Muscle of leg (tissue), 11 donors: ENCODE results near the gene DDN. TPM values are rescaled to one million over a fixed set of nuclear protein-coding genes. Genes with fewer than 3 reads are reported as not detected.

ENCODE experiments used
- DNase-seq: peaks from one replicate; pipeline ENCODE4 v3.0.0; 2013
- H3K27ac ChIP-seq: one replicate; pipeline ENCODE4 v1.5.1; 2013; ENCODE audit warnings: mild to moderate bottlenecking, low read length, control low read depth
- H3K27me3 ChIP-seq: one replicate; pipeline ENCODE4 v1.6.1; 2013; ENCODE audit warnings: low read length; ENCODE audit not compliant: control insufficient read depth, insufficient read depth
- H3K36me3 ChIP-seq: one replicate; pipeline ENCODE4 v1.6.1; 2013; ENCODE audit warnings: low read length; ENCODE audit not compliant: control insufficient read depth, insufficient read depth
- H3K4me1 ChIP-seq: one replicate; pipeline ENCODE4 v1.6.1; 2013; ENCODE audit warnings: low read length; ENCODE audit not compliant: control insufficient read depth, insufficient read depth
- H3K4me3 ChIP-seq: one replicate; pipeline ENCODE4 v1.5.1; 2013; ENCODE audit warnings: low read length, control low read depth
- H3K9me3 ChIP-seq: replicated peaks from 2 replicates; pipeline ENCODE4 v1.6.1; 2013; ENCODE audit warnings: low read depth, low read length; ENCODE audit not compliant: control insufficient read depth
- WGBS: methylation state at CpG from one replicate; pipeline ENCODE4 v1.1.5; 2013; ENCODE audit warnings: missing lambda C conversion rate; ENCODE audit not compliant: insufficient coverage; 5-methylcytosine and 5-hydroxymethylcytosine counted together
- polyA plus RNA-seq, 8 donors: library from polyadenylated mRNA; unstranded; fragments of 120-200 nt; gene quantifications; one replicate each; pipeline versions ENCODE4 v1.2.1 to v1.2.3, GENCODE V29; 2013; ENCODE audit warnings: inconsistent platforms in 1 of 8, low replicate concordance in 1 of 8; ENCODE audit not compliant: insufficient read length in 8 of 8, insufficient read depth in 1 of 8
- total RNA-seq: library from RNA; stranded (reverse); fragments of 120-200 nt; gene quantifications from one replicate; pipeline ENCODE4 v1.2.4, GENCODE V29; 2013

DDN gene
- total and polyA plus RNA-seq, 9 donors, result 10.2 to 30.4 (median 14.6) TPM

DNA sequence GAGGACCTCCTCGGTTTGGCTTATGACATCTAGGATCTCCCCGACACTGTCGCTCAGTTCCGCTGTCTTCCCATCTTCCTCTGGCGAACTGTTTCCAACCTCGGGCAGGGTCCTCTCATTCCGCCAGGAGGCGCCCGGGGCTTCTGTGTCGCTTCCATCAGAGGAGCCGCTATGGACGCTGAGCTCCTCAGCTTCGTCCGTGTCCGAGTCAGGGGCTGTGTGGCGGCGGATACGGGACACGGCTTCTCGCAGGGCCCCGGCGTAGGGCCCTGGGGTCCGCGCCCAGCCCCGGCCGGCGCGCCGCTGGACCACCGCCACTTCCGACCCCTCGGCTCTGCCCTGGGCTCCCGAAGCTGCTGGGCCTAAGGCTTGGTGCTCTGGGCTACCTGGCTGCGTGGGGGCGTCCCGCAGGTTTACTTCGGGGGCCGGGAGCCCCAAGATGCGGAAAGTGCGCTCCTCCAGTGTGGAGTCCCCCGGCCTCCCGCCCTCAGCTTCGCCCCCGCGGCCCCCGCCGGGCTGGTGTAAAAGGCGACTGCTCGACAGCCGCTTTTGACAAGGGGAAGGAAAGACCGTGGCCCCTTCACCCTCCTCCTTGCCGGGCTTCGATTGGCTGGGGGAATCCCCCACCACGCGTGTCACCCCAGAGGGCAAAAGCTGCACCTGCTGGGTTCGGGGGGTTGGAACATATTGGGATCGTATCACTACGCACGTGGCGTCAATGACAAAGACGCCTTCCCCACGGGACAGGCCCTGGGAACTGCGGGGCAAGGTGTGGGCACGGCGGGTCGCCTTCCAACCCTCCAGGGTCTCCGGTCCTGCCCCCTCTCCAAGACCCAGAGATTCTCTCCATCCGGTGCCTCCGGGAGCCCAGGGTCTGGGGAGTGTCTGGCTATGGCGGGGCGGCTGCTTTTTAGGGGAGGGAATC lies 2.1 kb downstream of the DDN start:
- peaks cover 51% of the 10 kb centered on the region for H3K4me1 ChIP-seq
- H3K36me3 ChIP-seq, result peaks cover 14% of the 10 kb centered on the region
- no peak overlapping the region for H3K27ac ChIP-seq
- H3K27me3 ChIP-seq, result peaks cover 87% of the 10 kb centered on the region
- H3K9me3 ChIP-seq, result no peaks in the 10 kb centered on the region
- WGBS, result 2% methylated on average over 49 of the region's 71 CpGs
- H3K4me3 ChIP-seq, result peak overlapping the region; percentile 18
- DNase-seq, result peak; percentile 89

DNA sequence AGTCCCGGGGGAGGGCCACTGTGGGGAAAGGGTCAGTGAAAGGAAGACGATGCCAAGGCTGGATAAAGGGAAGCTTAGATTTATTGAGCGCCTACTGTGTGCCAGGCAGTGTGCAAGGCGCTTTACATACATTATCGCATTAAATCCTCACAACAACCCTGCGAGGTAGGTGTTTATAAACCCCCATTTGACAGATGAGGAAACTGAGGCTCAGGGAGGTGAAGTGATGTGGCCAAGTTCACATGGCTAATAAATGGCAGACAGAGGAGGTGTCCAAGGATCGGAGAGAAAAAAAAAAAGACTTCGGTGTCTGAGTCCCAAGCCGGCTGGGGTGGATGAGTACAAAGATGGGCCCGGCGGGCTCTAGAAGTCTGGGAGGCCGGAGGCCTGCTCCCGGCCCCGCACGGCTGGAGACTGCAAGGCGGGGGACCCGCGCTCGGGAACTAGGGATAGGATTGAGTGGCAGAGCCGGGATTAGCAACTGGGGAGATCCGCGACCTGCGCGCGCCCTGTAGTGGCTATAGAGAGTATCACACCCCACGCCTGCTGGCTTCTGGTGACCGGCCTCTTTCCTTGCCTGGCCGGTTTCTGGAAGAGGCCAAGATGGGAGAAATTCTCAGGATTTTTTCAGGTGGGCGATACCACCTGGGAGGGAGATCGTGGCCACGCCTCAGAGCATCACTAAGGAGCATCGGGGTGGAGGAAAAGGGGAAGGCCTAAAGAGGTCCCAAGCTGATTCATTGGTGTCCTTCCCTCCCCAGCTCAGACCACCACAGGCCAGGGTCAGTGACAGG lies 3.9 kb downstream of the DDN start:
- WGBS, result 3% methylated on average over 26 of the region's 32 CpGs
- peaks cover 88% of the 10 kb centered on the region for H3K27me3 ChIP-seq
- peaks cover 41% of the 10 kb centered on the region for H3K4me1 ChIP-seq
- DNase-seq, result peak; percentile 88
- no peak overlapping the region for H3K27ac ChIP-seq
- H3K4me3 ChIP-seq, result no peak overlapping the region
- no peaks in the 10 kb centered on the region for H3K9me3 ChIP-seq
- H3K36me3 ChIP-seq, result no peaks in the 10 kb centered on the region

DNA sequence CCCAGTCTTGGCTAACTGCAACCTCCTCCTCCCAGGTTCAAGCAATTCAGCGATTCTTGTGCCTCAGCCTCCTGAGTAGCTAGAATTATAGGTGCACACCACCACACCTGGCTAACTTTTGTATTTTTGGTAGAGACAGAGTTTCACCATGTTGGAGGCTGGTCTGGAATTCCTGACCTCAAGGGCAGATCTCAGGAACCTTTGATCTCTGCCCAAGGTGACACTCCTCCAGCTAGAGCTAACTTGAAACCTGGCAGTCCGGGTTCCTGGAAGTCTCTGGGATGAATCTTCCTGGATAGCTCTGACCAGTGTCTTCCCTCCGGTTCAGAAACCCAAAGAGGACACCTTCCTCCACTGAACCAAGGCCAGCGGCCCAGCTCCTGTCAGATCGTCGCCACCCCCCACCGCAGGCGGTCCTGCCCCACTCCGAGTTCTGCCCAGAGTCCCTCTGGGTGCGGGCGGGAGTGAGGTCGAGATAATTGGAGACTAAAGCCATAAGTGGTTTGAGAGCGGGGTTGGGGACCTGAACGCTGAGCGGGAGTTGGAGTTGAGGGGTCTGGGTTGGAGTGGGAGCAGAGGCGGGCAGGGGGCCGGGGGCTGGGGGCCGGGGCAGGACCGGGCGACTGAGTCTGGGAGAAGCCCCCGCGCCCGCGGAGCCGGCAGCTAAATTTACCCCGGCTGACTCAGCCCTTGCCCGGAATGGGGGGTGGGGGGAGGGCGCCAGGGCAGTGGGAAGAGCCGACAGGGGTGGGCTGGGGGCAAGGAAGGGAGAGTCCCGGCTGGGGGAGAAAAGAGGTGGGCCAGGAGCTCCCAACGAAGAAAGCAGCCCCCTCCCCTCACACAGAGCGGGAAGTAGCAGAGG lies 4.7 kb downstream of the DDN start:
- Histone ChIP-seq H3K9me3 (no peaks in the 10 kb centered on the region), H3K27me3 (peaks cover 86% of the 10 kb centered on the region), H3K4me1 (peaks cover 33% of the 10 kb centered on the region), H3K36me3 (no peaks in the 10 kb centered on the region), H3K4me3 (no peak overlapping the region), H3K27ac (no peak overlapping the region)
- WGBS, result 21% methylated on average over 5 of the region's 32 CpGs
- no peak for DNase-seq

DNA sequence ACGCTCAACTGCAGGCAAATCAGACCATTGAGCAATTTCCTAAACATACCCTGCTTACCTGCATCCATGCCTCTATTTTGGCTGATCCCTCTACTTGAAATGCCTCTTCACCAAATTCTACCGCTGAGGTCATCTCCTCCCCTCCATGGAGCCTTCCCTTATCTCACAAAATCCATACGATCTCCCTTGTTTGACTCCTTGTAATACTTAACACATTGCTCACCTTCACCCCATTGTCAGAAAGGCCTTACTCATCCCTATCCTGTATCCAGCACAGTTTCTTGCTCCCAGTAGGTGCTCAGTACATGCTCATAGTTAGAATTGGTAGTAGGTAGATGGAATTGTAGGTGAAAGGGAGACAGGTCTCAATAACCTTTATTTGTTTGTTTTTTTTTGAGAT lies 5.4 kb downstream of the DDN start:
- Histone ChIP-seq H3K4me1 (peaks cover 27% of the 10 kb centered on the region), H3K27ac (no peak overlapping the region), H3K36me3 (no peaks in the 10 kb centered on the region), H3K27me3 (peaks cover 86% of the 10 kb centered on the region), H3K9me3 (no peaks in the 10 kb centered on the region), H3K4me3 (no peak overlapping the region)
- WGBS, result 63% methylated on average over 3 of the region's 3 CpGs
- DNase-seq, result no peak

DNA sequence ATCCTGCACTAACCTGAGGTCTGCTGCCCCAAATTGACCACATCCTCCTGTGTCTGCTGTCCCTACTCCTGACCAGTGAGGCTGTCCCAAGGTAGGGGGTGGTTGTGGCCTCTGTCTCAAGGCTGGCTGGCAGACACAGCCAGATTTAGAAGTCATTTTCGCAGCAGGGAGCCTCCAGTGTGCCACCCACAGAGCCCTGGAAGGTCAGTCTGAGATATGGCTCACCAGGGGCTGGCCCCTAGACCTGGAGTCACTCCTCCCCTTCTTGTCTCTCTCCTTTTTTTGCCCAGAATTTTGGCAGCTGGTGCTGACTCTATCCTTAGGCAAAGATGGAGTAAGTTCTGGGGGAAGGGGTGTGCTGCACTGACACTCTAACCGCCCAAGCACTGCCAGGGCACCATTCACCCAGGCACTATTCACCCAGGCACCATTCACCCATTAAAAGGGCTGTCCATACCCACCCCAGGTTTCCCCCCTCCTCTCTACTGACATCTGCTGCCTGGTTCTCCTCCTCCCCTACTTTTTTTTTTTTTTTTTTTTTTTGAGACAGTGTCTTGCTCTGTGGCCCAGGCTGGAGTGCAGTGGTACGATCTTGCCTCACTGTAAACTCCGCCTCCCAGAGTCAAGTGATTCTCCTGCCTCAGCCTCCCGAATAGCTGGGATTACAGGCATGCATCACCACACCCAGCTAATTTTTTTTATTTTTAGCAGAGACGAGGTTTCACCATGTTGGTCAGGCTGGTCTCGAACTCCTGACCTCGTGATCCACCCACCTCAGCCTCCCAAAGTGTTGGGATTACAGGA lies 7.7 kb downstream of the DDN start:
- Histone ChIP-seq H3K4me1 (peaks cover 13% of the 10 kb centered on the region), H3K27me3 (peaks cover 86% of the 10 kb centered on the region), H3K27ac (no peak overlapping the region), H3K9me3 (no peaks in the 10 kb centered on the region), H3K4me3 (no peak overlapping the region), H3K36me3 (no peaks in the 10 kb centered on the region)
- 68% methylated on average over 3 of the region's 8 CpGs for WGBS
- DNase-seq, result no peak

DNA sequence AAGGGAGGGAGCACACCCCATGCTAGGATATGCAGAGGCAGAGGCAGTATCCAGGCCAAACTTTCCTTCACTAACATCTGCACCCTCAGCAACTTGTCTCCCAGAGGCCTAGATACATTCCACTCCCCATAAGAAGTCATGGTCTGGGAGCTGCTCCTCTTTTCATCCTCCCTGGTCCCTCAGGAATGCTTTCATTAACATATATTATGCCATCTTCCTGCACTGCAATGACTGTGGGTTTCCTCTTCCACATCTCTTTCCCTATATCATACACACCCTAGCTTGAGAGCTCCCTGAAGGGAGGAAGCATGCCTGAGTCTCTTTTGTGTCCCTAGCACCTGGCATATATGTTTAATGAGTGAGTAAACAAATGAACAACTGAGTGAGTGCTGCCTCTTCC lies 8.6 kb downstream of the DDN start:
- no peak for DNase-seq
- H3K27me3 ChIP-seq, result peaks cover 86% of the 10 kb centered on the region
- H3K4me3 ChIP-seq, result no peak overlapping the region
- H3K36me3 ChIP-seq, result no peaks in the 10 kb centered on the region
- H3K27ac ChIP-seq, result no peak overlapping the region
- peaks cover 19% of the 10 kb centered on the region for H3K4me1 ChIP-seq
- H3K9me3 ChIP-seq, result no peaks in the 10 kb centered on the region

DNA sequence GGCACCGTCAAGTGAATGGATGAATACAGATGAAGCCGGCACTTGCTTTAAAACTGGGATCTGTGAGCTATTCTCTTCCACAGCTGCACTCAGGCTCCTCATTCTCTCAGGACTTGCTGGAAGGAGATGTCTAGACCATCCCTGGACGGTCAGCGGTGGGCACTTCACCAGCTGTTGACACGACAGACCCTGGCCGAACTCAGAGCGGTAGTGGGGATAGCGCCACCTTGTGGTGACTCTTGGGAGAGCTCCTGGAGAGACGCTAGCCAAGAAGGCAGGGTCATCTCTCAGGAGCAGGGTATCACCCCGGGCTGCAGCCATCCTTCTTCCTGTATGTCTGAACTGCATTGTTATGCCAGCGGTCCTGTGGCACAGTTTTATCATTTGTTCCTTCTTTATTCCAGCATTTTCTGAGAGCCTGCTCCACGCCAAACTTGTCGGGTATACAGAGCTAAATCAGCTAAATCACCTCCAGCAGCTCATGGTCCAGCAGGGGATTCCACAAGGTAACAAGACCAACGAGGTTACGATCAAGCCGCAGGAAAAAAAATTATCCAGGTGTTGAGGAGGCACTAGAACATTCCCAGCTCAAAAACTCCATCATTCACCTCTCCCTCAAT lies 11.0 kb downstream of the DDN start:
- Histone ChIP-seq H3K9me3 (no peaks in the 10 kb centered on the region), H3K27me3 (peaks cover 85% of the 10 kb centered on the region), H3K36me3 (no peaks in the 10 kb centered on the region), H3K4me3 (no peak overlapping the region), H3K27ac (no peak overlapping the region), H3K4me1 (peaks cover 27% of the 10 kb centered on the region)
- DNase-seq, result peak; percentile 46
- WGBS, result 28% methylated on average over 16 of the region's 16 CpGs

DNA sequence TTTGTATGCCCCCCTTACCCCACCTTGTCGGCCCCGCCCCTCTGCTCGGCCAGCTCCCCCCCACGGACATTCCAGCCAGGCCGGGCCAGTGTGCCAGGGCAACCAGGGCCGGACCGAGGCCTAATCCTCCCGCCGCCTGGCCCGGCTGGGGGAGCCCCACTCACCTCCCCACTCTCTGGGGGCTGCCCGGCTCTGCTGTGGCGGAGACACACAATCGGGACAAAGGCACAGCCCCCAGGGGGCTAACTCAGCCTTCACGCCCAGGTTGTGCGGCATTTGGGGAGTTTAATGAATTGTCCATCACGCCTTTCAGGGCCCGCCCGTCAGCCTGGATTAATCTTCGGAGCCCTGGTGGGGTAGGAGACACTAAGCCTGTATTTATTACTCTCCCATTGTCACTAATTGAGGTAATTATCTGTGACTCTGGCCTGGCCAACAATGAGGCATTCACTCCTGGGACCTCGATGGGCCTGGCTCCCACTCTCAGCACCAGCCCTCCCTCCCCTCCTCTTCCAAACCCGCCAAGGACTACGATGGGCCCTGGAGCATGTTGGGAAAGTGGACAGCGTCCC lies 12.4 kb downstream of the DDN start:
- no peak for DNase-seq
- no peaks in the 10 kb centered on the region for H3K36me3 ChIP-seq
- H3K9me3 ChIP-seq, result no peaks in the 10 kb centered on the region
- no peak overlapping the region for H3K27ac ChIP-seq
- peaks cover 93% of the 10 kb centered on the region for H3K27me3 ChIP-seq
- no CpG with 5 or more reads among the region's 23 CpGs for WGBS
- peaks cover 37% of the 10 kb centered on the region for H3K4me1 ChIP-seq
- no peak overlapping the region for H3K4me3 ChIP-seq

DNA sequence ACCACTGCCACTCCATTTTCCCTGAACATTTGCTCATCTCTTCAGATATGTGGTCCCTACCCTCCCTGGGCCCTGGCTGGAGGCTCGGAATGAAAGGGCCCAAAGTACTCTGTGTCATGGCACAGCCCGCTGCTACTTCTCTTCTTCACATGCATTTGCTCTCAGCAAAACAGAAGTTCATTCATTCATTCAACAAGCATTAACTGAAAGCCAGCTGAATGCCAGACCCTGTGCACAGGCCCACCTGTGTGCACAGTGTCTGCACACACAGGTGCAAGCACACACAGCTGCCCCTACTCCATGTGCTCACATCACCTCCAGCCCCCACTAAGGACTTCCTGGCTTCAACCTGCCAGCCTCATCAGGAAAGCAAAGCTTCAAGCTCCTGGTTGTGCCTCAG lies 13.3 kb downstream of the DDN start:
- 34% methylated on average over 2 of the region's 2 CpGs for WGBS
- Histone ChIP-seq H3K4me3 (no peak overlapping the region), H3K9me3 (no peaks in the 10 kb centered on the region), H3K27me3 (peaks cover 93% of the 10 kb centered on the region), H3K27ac (no peak overlapping the region), H3K4me1 (peaks cover 46% of the 10 kb centered on the region), H3K36me3 (no peaks in the 10 kb centered on the region)
- no peak for DNase-seq
